Astrocyte of the spinal cord (primary cell): Measurements from ENCODE around the gene UPF1.

Experiments used
- DNase-seq: peaks from one replicate; pipeline ENCODE4 v3.0.0; 2011; ENCODE audit warnings: low read depth, low spot score
- H3K4me3 ChIP-seq: 2 replicates; pipeline ENCODE4 v1.5.1; 2011; ENCODE audit warnings: low read depth, mild to moderate bottlenecking, low read length, moderate library complexity
- in situ Hi-C: cut with HindIII; loops from 2 replicates; pipeline ENCODE4 v1.10.0; 2017; ENCODE audit warnings: low sequenced_read_pairs
- TF ChIP-seq, protein P1 (sequence below): IDR thresholded peaks from 2 replicates; pipeline ENCODE4 v1.5.1; 2012; ENCODE audit warnings: low read depth, mild to moderate bottlenecking, low read length, inconsistent platforms

The UPF1 gene

DNA sequence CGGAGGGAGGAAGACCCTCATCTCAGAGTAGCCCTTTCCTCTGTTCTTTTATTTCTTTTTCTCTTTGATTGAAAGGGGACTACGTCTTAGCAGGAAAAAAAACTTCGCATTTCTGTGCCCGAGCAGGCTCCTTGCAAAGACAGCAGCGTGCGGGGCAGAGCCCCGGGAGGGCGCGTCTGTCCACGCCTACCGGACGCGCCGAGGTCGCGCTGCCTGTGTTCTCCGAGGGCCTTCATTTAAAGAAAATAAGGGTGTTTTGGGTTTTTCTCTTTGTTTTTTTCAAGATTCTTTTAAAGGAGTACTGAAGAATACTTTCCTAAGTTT lies 35.0 kb downstream of the UPF1 start:
- DNase-seq, result no peak
- TF ChIP-seq, protein P1, sequence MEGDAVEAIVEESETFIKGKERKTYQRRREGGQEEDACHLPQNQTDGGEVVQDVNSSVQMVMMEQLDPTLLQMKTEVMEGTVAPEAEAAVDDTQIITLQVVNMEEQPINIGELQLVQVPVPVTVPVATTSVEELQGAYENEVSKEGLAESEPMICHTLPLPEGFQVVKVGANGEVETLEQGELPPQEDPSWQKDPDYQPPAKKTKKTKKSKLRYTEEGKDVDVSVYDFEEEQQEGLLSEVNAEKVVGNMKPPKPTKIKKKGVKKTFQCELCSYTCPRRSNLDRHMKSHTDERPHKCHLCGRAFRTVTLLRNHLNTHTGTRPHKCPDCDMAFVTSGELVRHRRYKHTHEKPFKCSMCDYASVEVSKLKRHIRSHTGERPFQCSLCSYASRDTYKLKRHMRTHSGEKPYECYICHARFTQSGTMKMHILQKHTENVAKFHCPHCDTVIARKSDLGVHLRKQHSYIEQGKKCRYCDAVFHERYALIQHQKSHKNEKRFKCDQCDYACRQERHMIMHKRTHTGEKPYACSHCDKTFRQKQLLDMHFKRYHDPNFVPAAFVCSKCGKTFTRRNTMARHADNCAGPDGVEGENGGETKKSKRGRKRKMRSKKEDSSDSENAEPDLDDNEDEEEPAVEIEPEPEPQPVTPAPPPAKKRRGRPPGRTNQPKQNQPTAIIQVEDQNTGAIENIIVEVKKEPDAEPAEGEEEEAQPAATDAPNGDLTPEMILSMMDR, result no peak
- in situ Hi-C loops, result no loop called here
- H3K4me3 ChIP-seq, result no peak overlapping the region

DNA sequence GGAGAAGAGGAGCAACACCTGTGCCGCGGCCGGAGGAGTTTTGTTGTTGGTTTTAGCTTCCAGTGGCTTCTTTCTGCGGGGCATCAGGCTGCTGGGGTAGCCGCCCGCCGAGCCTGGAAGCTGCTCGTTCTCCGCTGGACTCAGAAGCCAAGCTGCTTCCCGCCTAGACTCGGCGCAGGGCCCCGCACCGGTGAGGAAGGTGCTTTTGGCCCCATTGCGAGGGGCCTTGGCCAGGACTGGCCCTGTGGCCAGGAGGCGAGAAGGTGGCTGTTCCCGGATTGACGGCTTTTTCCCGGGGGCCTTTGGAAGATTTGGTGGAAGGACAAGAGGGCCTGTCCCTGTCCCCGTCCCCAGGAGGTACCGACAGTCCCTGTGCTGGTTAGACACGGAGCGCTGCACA lies 35.4 kb downstream of the UPF1 start:
- TF ChIP-seq, protein P1, result no peak
- H3K4me3 ChIP-seq, result no peak overlapping the region
- in situ Hi-C loops, result no loop called here
- no peak for DNase-seq

DNA sequence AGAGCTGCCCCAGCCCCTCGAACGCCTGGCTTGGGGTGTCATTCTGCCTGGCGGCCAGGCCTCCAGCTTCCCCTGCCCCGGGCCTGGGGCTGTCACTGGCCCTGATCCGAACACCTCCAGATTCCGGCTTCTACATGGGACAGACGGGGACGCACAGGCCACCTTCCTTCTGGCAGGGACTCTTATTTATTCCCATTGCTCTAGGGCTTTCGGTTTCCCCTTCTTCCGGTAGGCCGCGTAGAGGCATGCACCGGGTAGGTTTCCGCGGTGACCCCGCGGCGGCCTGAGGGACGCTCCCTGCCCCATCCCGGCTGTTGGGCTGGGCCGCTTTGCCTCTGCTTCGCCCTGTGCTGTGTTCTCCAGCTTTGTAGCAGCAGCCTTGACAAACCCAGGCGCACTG lies 36.0 kb downstream of the UPF1 start:
- no peak overlapping the region for H3K4me3 ChIP-seq
- in situ Hi-C loops, result no loop called here
- TF ChIP-seq, protein P1, result no peak

DNA sequence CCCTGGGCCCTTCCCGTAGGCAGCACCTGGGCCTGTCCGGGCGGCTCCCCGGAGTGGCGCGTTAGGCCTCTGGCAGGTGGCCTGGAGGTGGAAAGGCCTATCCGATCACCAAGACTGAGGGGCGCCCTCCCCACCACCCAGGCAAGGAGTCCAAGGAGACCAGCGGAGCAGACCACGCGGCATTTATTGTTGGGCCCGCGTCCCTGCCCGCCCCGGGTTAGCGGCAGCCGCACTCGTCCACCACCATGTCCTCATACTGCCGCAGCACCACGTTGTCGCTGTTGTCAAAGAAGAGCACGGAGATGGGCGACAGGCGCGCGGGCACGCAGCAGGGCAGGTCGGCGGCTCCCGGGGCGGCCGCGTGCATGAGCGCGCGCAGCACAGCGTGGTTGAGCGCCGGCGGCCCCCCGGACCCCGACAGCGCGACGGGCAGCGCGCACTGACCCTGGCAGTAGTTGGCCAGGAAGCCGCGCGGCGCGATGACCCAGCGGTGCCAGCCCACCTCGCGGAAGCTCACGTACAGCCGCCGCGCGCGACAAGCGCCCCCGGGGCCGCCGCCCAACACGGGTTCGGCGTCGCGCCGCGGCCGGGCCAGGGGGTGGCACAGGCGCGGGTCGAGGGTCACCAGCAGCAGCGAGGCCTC lies 36.7 kb downstream of the UPF1 start:
- in situ Hi-C loops, result no loop called here
- TF ChIP-seq, protein P1, result no peak
- no peak overlapping the region for H3K4me3 ChIP-seq
- no peak for DNase-seq

More for the DNA sequence above, 36.0 kb downstream of the UPF1 start:
- DNase-seq, result no peak

DNA sequence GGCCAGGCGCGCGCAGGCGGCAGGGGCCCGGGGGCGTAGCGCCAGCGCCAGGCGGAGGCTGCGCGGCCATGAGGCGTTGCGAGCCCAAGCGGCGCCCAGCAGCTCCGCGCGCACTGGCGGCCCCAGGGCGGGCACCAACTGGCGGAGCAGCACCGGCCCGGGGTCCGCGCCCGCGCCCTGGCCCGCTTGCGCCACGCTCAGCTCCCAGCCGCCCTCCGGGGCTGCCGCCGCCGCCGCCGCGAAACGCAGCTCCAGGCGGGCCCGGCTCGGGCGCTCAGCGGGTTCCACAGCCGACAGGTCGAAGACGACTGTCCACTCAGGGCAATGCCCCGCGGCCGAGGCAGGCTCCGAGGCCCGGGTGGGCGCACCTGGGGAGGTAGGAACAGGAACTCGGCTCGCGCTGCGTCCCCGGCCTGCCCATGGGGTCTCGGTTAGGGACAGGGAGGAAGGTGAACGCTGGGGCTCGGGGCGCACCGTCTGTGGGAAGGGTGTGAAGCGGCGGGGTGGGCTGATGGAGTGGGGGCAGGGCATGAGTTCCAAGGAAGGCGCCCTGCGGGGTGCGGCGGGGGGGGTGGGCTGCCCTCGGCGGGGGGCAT lies 37.4 kb downstream of the UPF1 start:
- DNase-seq, result no peak
- no peak overlapping the region for H3K4me3 ChIP-seq
- TF ChIP-seq, protein P1, result no peak
- in situ Hi-C loops, result no loop called here

DNA sequence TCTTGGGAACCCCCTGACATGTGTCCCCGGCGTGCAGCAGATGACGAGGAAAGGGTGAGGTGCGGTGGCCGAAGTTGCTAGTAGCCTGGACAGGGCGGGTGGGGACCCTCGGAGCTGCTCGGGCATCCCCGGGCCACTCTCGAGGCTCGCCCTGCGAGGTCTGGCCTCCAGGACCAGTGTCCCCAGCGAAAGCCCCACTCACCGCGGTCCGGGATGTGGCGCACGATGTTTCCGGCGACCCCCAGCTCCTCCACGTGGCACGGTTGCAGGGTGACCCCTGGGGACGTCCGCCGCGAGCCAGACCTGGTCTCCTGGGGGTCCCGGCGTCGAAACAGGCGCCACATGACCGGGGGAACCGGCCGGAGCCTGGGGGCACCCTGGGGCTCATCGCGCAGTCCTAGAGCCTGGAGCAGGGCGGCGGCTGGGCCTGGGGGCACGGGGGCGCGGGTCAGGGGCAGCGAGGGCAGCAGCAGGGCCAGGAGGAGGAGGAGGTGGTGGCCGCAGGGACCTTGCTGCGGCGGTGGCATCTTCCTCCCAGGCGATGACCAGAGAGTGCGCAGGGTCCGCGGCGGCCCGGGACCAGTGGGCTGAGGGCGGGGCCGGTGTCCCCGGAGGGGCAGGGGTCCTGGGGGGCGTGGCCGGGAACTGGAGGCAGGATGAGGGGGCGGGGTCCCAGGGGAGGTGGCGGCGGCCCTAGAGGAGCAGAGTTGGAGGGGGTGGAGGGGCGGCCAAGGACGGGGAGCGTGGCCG lies 38.2 kb downstream of the UPF1 start:
- H3K4me3 ChIP-seq, result no peak overlapping the region
- DNase-seq, result no peak
- in situ Hi-C loops, result no loop called here
- TF ChIP-seq, protein P1, result no peak
